ENCODE measurements around the gene ANKRD65. TPM values are rescaled to one million over a fixed set of nuclear protein-coding genes. Genes with fewer than 3 reads are reported as not detected.
"Not testable (repeated sequence)": the region's sequence is repeated elsewhere in the genome, so short reads cannot be mapped to it uniquely, and the experiment has no call there.

ANKRD65 gene
- total and polyA plus RNA-seq, 2 donors (not counting 3 experiments of a cell fraction or from before 2014, with no cell fraction given) = 0.15 to 0.38 TPM

- H3K79me2 ChIP-seq (ENCODE audit: control insufficient read depth, insufficient read depth, low read length) = peaks cover 19% of the 10 kb centered on the region
- no peak for FAIRE-seq
- H3K9ac ChIP-seq (replicated peaks; ENCODE audit: extremely low read depth, insufficient read depth, low read length) = no peak overlapping the region
- no peak overlapping the region for H3K4me3 ChIP-seq (replicated peaks in 1 of 3; ENCODE audit: insufficient read depth in 1 of 3, low read depth in 1 of 3, low read length in 3 of 3)
- no peak for DNase-seq (ENCODE audit: low read depth, low spot score)
- no peaks in the 10 kb centered on the region for H3K27me3 ChIP-seq (ENCODE audit: control insufficient read depth in 2 of 2, insufficient read depth in 2 of 2, low read length in 2 of 2)
- CTCF ChIA-PET = interaction anchor here (1.1 to 2.4 kb wide), 4 partner anchors 17 to 60 kb away, joined by 3 to 8 read pairs (median 3); partner anchors contain the start of genes CCNL2 and DVL1
- no peak for TF ChIP-seq JUN (IDR thresholded peaks at IDR 0.05; ENCODE audit: borderline replicate concordance, insufficient read depth, insufficient read length, low read depth)
- TF ChIP-seq POLR2AphosphoS5 (IDR thresholded peaks at IDR 0.05; ENCODE audit: insufficient read depth, low read depth, low read length) = no peak
- H3K4me1 ChIP-seq (ENCODE audit: control insufficient read depth, extremely low read depth, insufficient read depth, low read length) = peaks cover 13% of the 10 kb centered on the region
- POLR2A ChIA-PET = no interaction called here
- H2AFZ ChIP-seq (ENCODE audit: low read depth, low read length) = no peak overlapping the region
- H3K27ac ChIP-seq (ENCODE audit: insufficient read depth, low read depth, low read length) = no peak overlapping the region
- BruUV-seq (replicated peaks) = no TSS peak
- no peak overlapping the region for H3K4me2 ChIP-seq (ENCODE audit: insufficient read depth, low read length)
- H3K36me3 ChIP-seq (ENCODE audit: control insufficient read depth in 2 of 2, extremely low read depth in 1 of 2, insufficient read depth in 2 of 2, low read length in 2 of 2) = peaks cover 0 to 3% of the 10 kb centered on the region in 2 experiments
- intact Hi-C loops (cut with micrococcal nuclease) = no loop called here
- dilution Hi-C loops (cut with MboI; ENCODE audit: extremely low pct_ligation_motif_present, low sequenced_read_pairs) = no loop called here
- no peaks in the 10 kb centered on the region for H3K9me1 ChIP-seq (replicated peaks; ENCODE audit: control insufficient read depth, extremely low read depth, insufficient read depth, low read length)
- peaks cover 3% of the 10 kb centered on the region for H3K9me3 ChIP-seq (replicated peaks; ENCODE audit: control insufficient read depth, insufficient read depth, low read length)
- no peaks in the 10 kb centered on the region for H4K20me1 ChIP-seq (replicated peaks; ENCODE audit: control insufficient read depth, extremely low read depth, insufficient read depth, low read length)
These were observed 50.2 kb downstream of the ANKRD65 start for GRCh38 chr1:1370771-1371300.

GRCh38 chr1:1370094-1370493 is 51.0 kb downstream of the ANKRD65 start:
- dilution Hi-C loops (cut with MboI; ENCODE audit: extremely low pct_ligation_motif_present, low sequenced_read_pairs); H3K4me3 ChIP-seq (replicated peaks in 1 of 3; ENCODE audit: insufficient read depth in 1 of 3, low read depth in 1 of 3, low read length in 3 of 3); FAIRE-seq; H4K20me1 ChIP-seq (replicated peaks; ENCODE audit: control insufficient read depth, extremely low read depth, insufficient read depth, low read length); H3K9me1 ChIP-seq (replicated peaks; ENCODE audit: control insufficient read depth, extremely low read depth, insufficient read depth, low read length); H3K27ac ChIP-seq (ENCODE audit: insufficient read depth, low read depth, low read length); H3K9ac ChIP-seq (replicated peaks; ENCODE audit: extremely low read depth, insufficient read depth, low read length); H3K9me3 ChIP-seq (replicated peaks; ENCODE audit: control insufficient read depth, insufficient read depth, low read length); DNase-seq (ENCODE audit: low read depth, low spot score); H3K4me2 ChIP-seq (ENCODE audit: insufficient read depth, low read length); intact Hi-C loops (cut with micrococcal nuclease); H3K27me3 ChIP-seq (ENCODE audit: control insufficient read depth in 2 of 2, insufficient read depth in 2 of 2, low read length in 2 of 2); BruUV-seq (replicated peaks); POLR2A ChIA-PET; H3K36me3 ChIP-seq (ENCODE audit: control insufficient read depth in 2 of 2, extremely low read depth in 1 of 2, insufficient read depth in 2 of 2, low read length in 2 of 2); H2AFZ ChIP-seq (ENCODE audit: low read depth, low read length); CTCF ChIA-PET: not testable (repeated sequence)
- peaks cover 13% of the 10 kb centered on the region for H3K4me1 ChIP-seq (ENCODE audit: control insufficient read depth, extremely low read depth, insufficient read depth, low read length)
- H3K79me2 ChIP-seq (ENCODE audit: control insufficient read depth, insufficient read depth, low read length) = peaks cover 19% of the 10 kb centered on the region

Other genes with a start within 250 kb of the ANKRD65 start
- gene TTLL10, start 247.4 kb downstream of the ANKRD65 start, total RNA-seq = not detected in 2 replicates
- not detected in 2 replicates for gene TTLL10, start 247.4 kb downstream of the ANKRD65 start, polyA plus RNA-seq
- gene TNFRSF18, start 214.7 kb downstream of the ANKRD65 start, total RNA-seq = not detected in 2 replicates
- not detected in 2 replicates for gene TNFRSF18, start 214.7 kb downstream of the ANKRD65 start, polyA plus RNA-seq
- 0.62 and 1.5 TPM in 2 replicates for gene TNFRSF4, start 207.1 kb downstream of the ANKRD65 start, total RNA-seq
- 0.55 and 1.4 TPM in 2 replicates for gene TNFRSF4, start 207.1 kb downstream of the ANKRD65 start, polyA plus RNA-seq
- 171 and 185 TPM in 2 replicates for gene SDF4, start 189.3 kb downstream of the ANKRD65 start, total RNA-seq
- gene SDF4, start 189.3 kb downstream of the ANKRD65 start, polyA plus RNA-seq = 156 and 175 TPM in 2 replicates
- 24.4 and 24.6 TPM in 2 replicates for gene B3GALT6, start 189.0 kb downstream of the ANKRD65 start, total RNA-seq
- gene B3GALT6, start 189.0 kb downstream of the ANKRD65 start, polyA plus RNA-seq = 34.1 and 43.3 TPM in 2 replicates
- 1.9 and 4.1 TPM in 2 replicates for gene C1QTNF12, start 174.6 kb downstream of the ANKRD65 start, total RNA-seq
- 0.67 and 1.0 TPM in 2 replicates for gene C1QTNF12, start 174.6 kb downstream of the ANKRD65 start, polyA plus RNA-seq
- gene UBE2J2, start 147.4 kb downstream of the ANKRD65 start, total RNA-seq = 80.7 and 87.2 TPM in 2 replicates
- gene UBE2J2, start 147.4 kb downstream of the ANKRD65 start, polyA plus RNA-seq = 50.0 and 60.7 TPM in 2 replicates
- gene SCNN1D, start 140.8 kb downstream of the ANKRD65 start, total RNA-seq = 3.0 and 3.3 TPM in 2 replicates
- 2.3 and 4.0 TPM in 2 replicates for gene SCNN1D, start 140.8 kb downstream of the ANKRD65 start, polyA plus RNA-seq
- 39.0 and 43.0 TPM in 2 replicates for gene ACAP3, start 113.3 kb downstream of the ANKRD65 start, total RNA-seq
- gene ACAP3, start 113.3 kb downstream of the ANKRD65 start, polyA plus RNA-seq = 27.8 and 41.3 TPM in 2 replicates
- 16.6 and 18.8 TPM in 2 replicates for gene PUSL1, start 112.7 kb downstream of the ANKRD65 start, total RNA-seq
- 27.3 and 45.9 TPM in 2 replicates for gene PUSL1, start 112.7 kb downstream of the ANKRD65 start, polyA plus RNA-seq
- 127 and 132 TPM in 2 replicates for gene INTS11, start 96.6 kb downstream of the ANKRD65 start, total RNA-seq
- 222 and 239 TPM in 2 replicates for gene INTS11, start 96.6 kb downstream of the ANKRD65 start, polyA plus RNA-seq
- gene CPTP, start 96.5 kb downstream of the ANKRD65 start, total RNA-seq = 25.1 and 29.5 TPM in 2 replicates
- gene CPTP, start 96.5 kb downstream of the ANKRD65 start, polyA plus RNA-seq = 20.9 and 29.6 TPM in 2 replicates
- 0.37 and 0.38 TPM in 2 replicates for gene TAS1R3, start 90.0 kb downstream of the ANKRD65 start, total RNA-seq
- 0.26 and 0.38 TPM in 2 replicates for gene TAS1R3, start 90.0 kb downstream of the ANKRD65 start, polyA plus RNA-seq
- gene DVL1, start 71.9 kb downstream of the ANKRD65 start, total RNA-seq = 36.5 and 40.7 TPM in 2 replicates
- 26.8 and 38.2 TPM in 2 replicates for gene DVL1, start 71.9 kb downstream of the ANKRD65 start, polyA plus RNA-seq
- 0.37 and 0.82 TPM in 2 replicates for gene MXRA8, start 62.7 kb downstream of the ANKRD65 start, total RNA-seq
- gene MXRA8, start 62.7 kb downstream of the ANKRD65 start, polyA plus RNA-seq = 1.9 and 2.2 TPM in 2 replicates
- gene AURKAIP1, start 46.1 kb downstream of the ANKRD65 start, total RNA-seq = 149 and 151 TPM in 2 replicates
- gene AURKAIP1, start 46.1 kb downstream of the ANKRD65 start, polyA plus RNA-seq = 73.3 and 96.2 TPM in 2 replicates
- gene CCNL2, start 21.9 kb downstream of the ANKRD65 start, total RNA-seq = 182 and 188 TPM in 2 replicates
- 174 and 209 TPM in 2 replicates for gene CCNL2, start 21.9 kb downstream of the ANKRD65 start, polyA plus RNA-seq
- gene MRPL20, start 14.0 kb downstream of the ANKRD65 start, total RNA-seq = 125 and 134 TPM in 2 replicates
- 118 and 152 TPM in 2 replicates for gene MRPL20, start 14.0 kb downstream of the ANKRD65 start, polyA plus RNA-seq
- gene VWA1, start 14.4 kb upstream of the ANKRD65 start, total RNA-seq = 3.3 and 6.1 TPM in 2 replicates
- gene VWA1, start 14.4 kb upstream of the ANKRD65 start, polyA plus RNA-seq = 2.0 and 3.7 TPM in 2 replicates
- gene ATAD3C, start 28.4 kb upstream of the ANKRD65 start, total RNA-seq = 0.16 TPM in 1 of 2 replicates, not detected in the other
- gene ATAD3C, start 28.4 kb upstream of the ANKRD65 start, polyA plus RNA-seq = 0.01 TPM in 1 of 2 replicates, not detected in the other
- gene ATAD3B, start 50.5 kb upstream of the ANKRD65 start, total RNA-seq = 45.8 and 48.2 TPM in 2 replicates
- 20.5 and 22.7 TPM in 2 replicates for gene ATAD3B, start 50.5 kb upstream of the ANKRD65 start, polyA plus RNA-seq
- 55.2 and 57.4 TPM in 2 replicates for gene ATAD3A, start 90.9 kb upstream of the ANKRD65 start, total RNA-seq
- 24.9 and 28.8 TPM in 2 replicates for gene ATAD3A, start 90.9 kb upstream of the ANKRD65 start, polyA plus RNA-seq
- gene TMEM240, start 119.3 kb upstream of the ANKRD65 start, total RNA-seq = 7.0 and 8.8 TPM in 2 replicates
- gene TMEM240, start 119.3 kb upstream of the ANKRD65 start, polyA plus RNA-seq = 5.3 and 7.6 TPM in 2 replicates
- 124 and 129 TPM in 2 replicates for gene SSU72, start 153.6 kb upstream of the ANKRD65 start, total RNA-seq
- gene SSU72, start 153.6 kb upstream of the ANKRD65 start, polyA plus RNA-seq = 78.2 and 85.9 TPM in 2 replicates
- 1.9 and 2.3 TPM in 2 replicates for gene FNDC10, start 178.9 kb upstream of the ANKRD65 start, total RNA-seq
- 1.5 and 2.2 TPM in 2 replicates for gene FNDC10, start 178.9 kb upstream of the ANKRD65 start, polyA plus RNA-seq
- gene MIB2, start 194.2 kb upstream of the ANKRD65 start, total RNA-seq = 39.2 and 45.0 TPM in 2 replicates
- gene MIB2, start 194.2 kb upstream of the ANKRD65 start, polyA plus RNA-seq = 25.9 and 41.6 TPM in 2 replicates
- gene MMP23B, start 210.9 kb upstream of the ANKRD65 start, total RNA-seq = 5.3 TPM in 1 of 2 replicates, not detected in the other
- 0.62 and 1.5 TPM in 2 replicates for gene MMP23B, start 210.9 kb upstream of the ANKRD65 start, polyA plus RNA-seq
- 31.9 and 32.0 TPM in 2 replicates for gene CDK11B, start 237.7 kb upstream of the ANKRD65 start, total RNA-seq
- gene CDK11B, start 237.7 kb upstream of the ANKRD65 start, polyA plus RNA-seq = 10.9 and 16.4 TPM in 2 replicates